ENCODE data around the gene DOHH.
"Not testable (repeated sequence)": the region's sequence is repeated elsewhere in the genome, so short reads cannot be mapped to it uniquely, and the experiment has no call there.

Gene DOHH

GRCh38 chr19:3459089-3459881, 41.2 kb downstream of the DOHH start:
- DNase-seq (ENCODE audit: low read depth in 2 of 2): no peak

GRCh38 chr19:3458229-3459088, 42.0 kb downstream of the DOHH start:
- no peak for DNase-seq (ENCODE audit: low read depth in 2 of 2)

GRCh38 chr19:3457528-3458228, 42.8 kb downstream of the DOHH start:
- no peak for DNase-seq (ENCODE audit: low read depth in 2 of 2)

GRCh38 chr19:3456925-3457527, 43.4 kb downstream of the DOHH start:
- DNase-seq (ENCODE audit: low read depth in 2 of 2): no peak

GRCh38 chr19:3455960-3456601, 44.4 kb downstream of the DOHH start:
- DNase-seq (ENCODE audit: low read depth in 2 of 2): no peak

- DNase-seq (ENCODE audit: low read depth in 2 of 2): no peak
Measured at GRCh38 chr19:3455393-3455955, 45.0 kb downstream of the DOHH start.

GRCh38 chr19:3454656-3455392, 45.6 kb downstream of the DOHH start:
- no peak for DNase-seq (ENCODE audit: low read depth in 2 of 2)

GRCh38 chr19:3453840-3454239, 46.6 kb downstream of the DOHH start:
- no peak for DNase-seq (ENCODE audit: low read depth in 2 of 2)

- DNase-seq (ENCODE audit: low read depth in 2 of 2): not testable (repeated sequence)
Measured at GRCh38 chr19:3452942-3453214, 47.6 kb downstream of the DOHH start.

- DNase-seq (ENCODE audit: low read depth in 2 of 2): no peak
Measured at GRCh38 chr19:3452171-3452941, 48.1 kb downstream of the DOHH start.

- DNase-seq (ENCODE audit: low read depth in 2 of 2): no peak
Measured at GRCh38 chr19:3451451-3451866, 49.0 kb downstream of the DOHH start.

GRCh38 chr19:3450796-3451411, 49.6 kb downstream of the DOHH start:
- DNase-seq (ENCODE audit: low read depth in 2 of 2): no peak

- DNase-seq (ENCODE audit: low read depth in 2 of 2): no peak
Measured at GRCh38 chr19:3448616-3449334, 51.7 kb downstream of the DOHH start.

GRCh38 chr19:3446657-3447056, 53.8 kb downstream of the DOHH start:
- DNase-seq (ENCODE audit: low read depth in 2 of 2): not testable (repeated sequence)

- DNase-seq (ENCODE audit: low read depth in 2 of 2): no peak
Measured at GRCh38 chr19:3444695-3445234, 55.7 kb downstream of the DOHH start.

GRCh38 chr19:3443840-3444694, 56.4 kb downstream of the DOHH start:
- DNase-seq (ENCODE audit: low read depth in 2 of 2): no peak

- DNase-seq (ENCODE audit: low read depth in 2 of 2): no peak
Measured at GRCh38 chr19:3442487-3443071, 57.9 kb downstream of the DOHH start.

Measured in stimulated activated CD8-positive, alpha-beta memory T cell treated with anti-CD3 and anti-CD28 coated beads, Interleukin-2, amount 100 ng/mL, for 1 hour (primary cell).